ENCODE results near the gene KIAA0930. TPM values are rescaled to one million over a fixed set of nuclear protein-coding genes. Genes with fewer than 3 reads are reported as not detected.

The KIAA0930 gene
- total RNA-seq, 3 donors from 2014 or later, result 29.4 to 45.3 (median 35.1) TPM

DNA sequence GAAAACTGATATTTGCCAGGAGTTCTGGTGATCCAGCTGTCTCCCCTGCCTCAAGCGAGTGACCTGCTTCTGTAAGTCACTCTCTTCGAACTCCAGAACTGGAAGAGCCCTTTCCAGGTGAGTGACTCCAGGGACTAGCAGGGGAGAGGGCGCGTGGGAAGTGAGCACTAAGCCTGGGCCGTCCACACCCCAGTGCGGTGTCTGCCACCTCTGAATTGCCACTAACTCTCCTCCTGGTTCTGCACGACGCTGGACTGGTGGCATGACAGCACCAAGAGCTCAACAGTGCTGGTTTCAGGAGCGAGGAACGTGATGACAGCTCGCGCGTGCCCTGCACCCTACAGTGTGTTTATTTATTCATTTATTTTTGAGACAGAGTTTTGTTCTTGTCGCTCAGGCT is 22.9 kb downstream of the KIAA0930 start:
- TF ChIP-seq POLR2AphosphoS5 (IDR thresholded peaks at IDR 0.05) (no peak), POLR2A (IDR thresholded peaks at IDR 0.05) (no peak)
- TF ChIP-seq, protein P1, sequence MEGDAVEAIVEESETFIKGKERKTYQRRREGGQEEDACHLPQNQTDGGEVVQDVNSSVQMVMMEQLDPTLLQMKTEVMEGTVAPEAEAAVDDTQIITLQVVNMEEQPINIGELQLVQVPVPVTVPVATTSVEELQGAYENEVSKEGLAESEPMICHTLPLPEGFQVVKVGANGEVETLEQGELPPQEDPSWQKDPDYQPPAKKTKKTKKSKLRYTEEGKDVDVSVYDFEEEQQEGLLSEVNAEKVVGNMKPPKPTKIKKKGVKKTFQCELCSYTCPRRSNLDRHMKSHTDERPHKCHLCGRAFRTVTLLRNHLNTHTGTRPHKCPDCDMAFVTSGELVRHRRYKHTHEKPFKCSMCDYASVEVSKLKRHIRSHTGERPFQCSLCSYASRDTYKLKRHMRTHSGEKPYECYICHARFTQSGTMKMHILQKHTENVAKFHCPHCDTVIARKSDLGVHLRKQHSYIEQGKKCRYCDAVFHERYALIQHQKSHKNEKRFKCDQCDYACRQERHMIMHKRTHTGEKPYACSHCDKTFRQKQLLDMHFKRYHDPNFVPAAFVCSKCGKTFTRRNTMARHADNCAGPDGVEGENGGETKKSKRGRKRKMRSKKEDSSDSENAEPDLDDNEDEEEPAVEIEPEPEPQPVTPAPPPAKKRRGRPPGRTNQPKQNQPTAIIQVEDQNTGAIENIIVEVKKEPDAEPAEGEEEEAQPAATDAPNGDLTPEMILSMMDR (IDR thresholded peaks at IDR 0.05), result no peak
- Histone ChIP-seq H3K4me3 (no peak overlapping the region), H3K4me1 (peaks cover 0 to 6% of the 10 kb centered on the region in 2 donors), H3K36me3 (no peaks in the 10 kb centered on the region), H3K27me3 (no peaks in the 10 kb centered on the region), H3K9me3 (no peaks in the 10 kb centered on the region), H3K27ac (no peak overlapping the region)
- no peak for DNase-seq (ENCODE audit: low spot score in 2 of 2)
- intact Hi-C loops (cut with DNase I; ENCODE audit: low total_unique reads), result no loop called here

DNA sequence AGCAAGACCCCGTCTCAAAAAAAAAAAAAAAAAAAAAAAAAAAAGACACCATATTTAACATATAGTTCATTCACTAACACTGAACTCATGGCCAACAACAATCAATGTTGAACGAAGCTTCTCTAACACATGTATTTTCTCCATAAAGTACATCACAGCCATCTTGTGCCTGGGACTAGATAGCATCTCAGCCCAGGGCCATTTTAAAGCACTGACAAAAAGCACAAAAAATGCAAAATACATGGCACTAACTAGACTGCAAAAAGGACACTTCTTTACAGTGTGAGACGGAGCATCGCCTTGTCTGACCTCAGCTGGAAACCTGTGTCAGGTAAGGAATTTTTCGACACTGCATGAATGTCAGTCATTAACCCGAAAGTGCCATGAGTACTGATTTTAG is 23.3 kb downstream of the KIAA0930 start:
- Histone ChIP-seq H3K9me3 (no peaks in the 10 kb centered on the region), H3K4me1 (peaks cover 0 to 9% of the 10 kb centered on the region in 2 donors), H3K4me3 (no peak overlapping the region), H3K27ac (no peak overlapping the region), H3K36me3 (no peaks in the 10 kb centered on the region), H3K27me3 (no peaks in the 10 kb centered on the region)
- TF ChIP-seq, protein P1 (IDR thresholded peaks at IDR 0.05), result no peak
- TF ChIP-seq POLR2A (IDR thresholded peaks at IDR 0.05), result no peak
- no peak for TF ChIP-seq POLR2AphosphoS5 (IDR thresholded peaks at IDR 0.05)
- no peak for DNase-seq (ENCODE audit: low spot score in 2 of 2)
- intact Hi-C loops (cut with DNase I; ENCODE audit: low total_unique reads), result no loop called here

DNA sequence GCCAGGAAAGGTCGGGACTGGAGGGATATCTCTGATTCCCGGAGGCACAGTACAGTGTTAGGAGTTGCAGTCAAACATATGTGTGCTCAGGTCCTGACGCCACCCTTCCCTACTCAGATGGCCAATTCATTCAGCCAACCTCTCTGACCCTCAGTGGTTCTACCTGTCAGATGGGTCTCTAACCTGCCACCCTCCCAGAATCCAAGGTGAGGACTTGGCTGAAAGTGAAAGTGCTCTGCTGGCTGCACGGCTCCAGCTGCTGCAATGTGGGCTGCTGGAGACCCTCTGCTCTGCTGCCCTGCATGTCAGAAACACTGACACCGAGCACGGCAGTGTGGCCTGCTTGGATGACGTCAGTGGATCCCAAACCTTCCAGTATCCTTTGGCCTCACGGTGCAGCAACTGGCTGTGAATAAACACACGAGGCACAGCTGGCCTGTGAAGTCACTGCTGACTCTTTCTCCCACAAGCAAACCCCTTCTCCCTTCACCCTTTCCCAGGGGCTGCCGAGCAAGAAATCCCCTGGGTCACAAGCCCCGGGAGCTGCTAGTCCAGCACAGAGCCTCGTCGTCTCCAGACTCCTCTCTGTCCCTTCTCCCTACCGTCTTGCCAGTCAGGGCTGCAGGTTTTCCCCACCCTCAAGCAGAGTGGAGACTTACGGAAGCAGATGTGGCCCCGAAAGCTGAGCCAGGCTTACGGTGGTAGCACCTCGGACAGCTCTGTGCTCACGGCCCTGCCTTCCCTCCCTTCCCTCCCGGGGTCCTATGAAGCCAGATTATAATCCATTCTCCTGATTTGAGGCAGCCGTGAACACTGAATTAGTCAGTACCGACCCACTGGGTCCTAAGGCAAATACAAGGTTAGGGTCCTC is 24.3 kb downstream of the KIAA0930 start:
- intact Hi-C loops (cut with DNase I; ENCODE audit: low total_unique reads), result no loop called here
- DNase-seq (ENCODE audit: low spot score in 2 of 2), result no peak
- H3K27me3 ChIP-seq, result no peaks in the 10 kb centered on the region
- no peaks in the 10 kb centered on the region for H3K36me3 ChIP-seq
- no peak overlapping the region for H3K27ac ChIP-seq
- H3K9me3 ChIP-seq, result no peaks in the 10 kb centered on the region
- peaks cover 0 to 9% of the 10 kb centered on the region in 2 donors for H3K4me1 ChIP-seq
- TF ChIP-seq, protein P1 (IDR thresholded peaks at IDR 0.05), result no peak
- no peak for TF ChIP-seq POLR2A (IDR thresholded peaks at IDR 0.05)
- TF ChIP-seq POLR2AphosphoS5 (IDR thresholded peaks at IDR 0.05), result no peak
- H3K4me3 ChIP-seq, result no peak overlapping the region

DNA sequence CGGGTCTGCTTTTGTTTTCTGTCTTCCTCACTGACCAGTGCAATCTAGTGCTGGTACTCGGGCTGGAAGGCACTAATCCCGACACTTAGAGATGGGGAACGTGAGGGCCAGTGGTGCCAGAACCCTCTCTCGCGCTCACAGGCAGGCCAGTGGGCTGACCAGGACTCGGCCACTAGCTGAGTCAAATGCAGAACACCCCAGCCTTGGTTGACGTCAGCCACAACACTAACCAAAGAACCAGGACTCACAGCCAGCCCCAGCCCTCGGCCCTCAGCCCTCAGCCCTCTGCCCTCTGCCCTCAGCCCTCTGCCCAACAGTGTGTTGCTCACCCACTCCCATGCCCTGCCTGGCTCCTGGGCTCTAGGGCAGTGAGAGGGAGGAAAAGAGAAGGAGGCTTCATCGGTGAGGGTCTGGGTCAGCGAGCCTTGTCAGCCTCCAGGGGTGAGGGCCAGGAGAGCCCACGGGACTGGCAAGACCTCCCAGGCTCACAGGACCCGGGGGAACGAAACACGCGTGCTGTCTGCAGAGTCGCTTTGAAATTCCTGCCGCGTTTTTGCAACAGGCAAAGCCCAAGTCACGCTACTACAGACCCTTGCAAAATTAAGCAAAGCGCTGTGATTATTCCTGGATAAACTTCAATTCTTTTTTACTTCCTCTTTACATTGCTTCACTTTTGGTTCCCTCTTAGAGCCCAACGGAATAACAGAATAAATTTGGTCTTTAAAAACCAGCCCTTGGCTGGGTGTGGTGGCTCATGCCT is 27.5 kb downstream of the KIAA0930 start:
- DNase-seq (ENCODE audit: low spot score in 2 of 2), result no peak
- intact Hi-C loops (cut with DNase I; ENCODE audit: low total_unique reads), result no loop called here

DNA sequence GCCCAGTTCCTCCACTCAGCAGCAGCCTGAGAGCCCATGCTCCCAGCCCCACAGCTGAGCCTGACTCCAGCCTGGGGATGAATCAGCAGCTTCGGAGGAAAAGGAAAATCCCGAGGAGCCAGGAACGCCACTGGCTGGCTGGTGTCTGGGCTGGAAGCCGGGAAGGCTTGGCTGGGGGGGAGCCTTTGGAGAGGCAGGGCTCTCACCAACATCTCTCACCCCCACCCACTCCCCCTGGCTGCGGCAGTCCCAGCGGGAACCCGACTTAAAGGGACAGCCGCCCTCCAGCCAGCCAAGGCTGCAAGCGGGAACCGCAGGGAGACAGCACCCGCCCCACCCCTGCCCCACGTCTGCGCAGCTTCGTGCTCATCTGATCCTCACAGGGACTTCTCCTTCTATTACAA is 28.4 kb downstream of the KIAA0930 start:
- Histone ChIP-seq H3K4me1 (peaks cover 0 to 9% of the 10 kb centered on the region in 2 donors), H3K36me3 (no peaks in the 10 kb centered on the region), H3K9me3 (no peaks in the 10 kb centered on the region), H3K27me3 (no peaks in the 10 kb centered on the region), H3K4me3 (peak overlapping the region; percentile 36 to 65 (median 44)), H3K27ac (peak overlapping the region; percentile 1 to 87)
- TF ChIP-seq, protein P1 (IDR thresholded peaks at IDR 0.05), result no peak
- no peak for TF ChIP-seq POLR2A (IDR thresholded peaks at IDR 0.05)
- TF ChIP-seq POLR2AphosphoS5 (IDR thresholded peaks at IDR 0.05), result no peak
- DNase-seq (ENCODE audit: low spot score in 2 of 2), result peak; percentile 44 to 64
- intact Hi-C loops (cut with DNase I; ENCODE audit: low total_unique reads), result no loop called here

More for the DNA sequence above, 27.5 kb downstream of the KIAA0930 start:
- Histone ChIP-seq H3K4me1 (peaks cover 0 to 9% of the 10 kb centered on the region in 2 donors), H3K4me3 (peak overlapping the region; percentile 36 to 65 (median 44)), H3K27me3 (no peaks in the 10 kb centered on the region), H3K27ac (peak overlapping the region; percentile 1 to 87), H3K36me3 (no peaks in the 10 kb centered on the region), H3K9me3 (no peaks in the 10 kb centered on the region)
- TF ChIP-seq POLR2A (IDR thresholded peaks at IDR 0.05), result no peak
- peak in 1 of 3 donors; percentile 29 for TF ChIP-seq POLR2AphosphoS5 (IDR thresholded peaks at IDR 0.05)

Data from breast epithelium (tissue), 4 donors.